AG04450 (cell line): ENCODE data around the gene PARD3. TPM values are rescaled to one million over a fixed set of nuclear protein-coding genes. Genes with fewer than 3 reads are reported as not detected.
"Not testable (repeated sequence)": the region's sequence is repeated elsewhere in the genome, so short reads cannot be mapped to it uniquely, and the experiment has no call there.

ENCODE experiments used
- CTCF ChIA-PET: fragments of 300-600, 350-600 bp; formaldehyde crosslinking; extraction: SDS; loops from one replicate; lab custom pipeline; 2022; ENCODE audit warnings: antibody characterized with exemption, inconsistent platforms; lab: Charles Lee
- POLR2A ChIA-PET: fragments of 350-600 bp; formaldehyde crosslinking; extraction: SDS; loops from one replicate; lab custom pipeline; 2021; ENCODE audit warnings: antibody characterized with exemption, inconsistent platforms; lab: Yijun Ruan, JAX
- DNase-seq: peaks from one replicate; pipeline ENCODE4 v3.0.0-alpha.2; 2011; ENCODE audit warnings: low read depth, low spot score
- H3K27ac ChIP-seq: one replicate; pipeline ENCODE4 v1.5.1; 2012; ENCODE audit warnings: low read depth, low read length, control low read depth
- H3K27me3 ChIP-seq: one replicate; pipeline ENCODE4 v1.6.0; 2012; ENCODE audit warnings: low read length; ENCODE audit not compliant: control insufficient read depth, insufficient read depth
- H3K4me3 ChIP-seq: 2 replicates; pipeline ENCODE4 v1.5.1; 2011; ENCODE audit warnings: mild to moderate bottlenecking, low read depth, low read length, control low read depth
- H3K9me3 ChIP-seq: 2 replicates; pipeline ENCODE4 v1.5.1; 2012; ENCODE audit warnings: low read length; ENCODE audit not compliant: control insufficient read depth, insufficient read depth
- polyA plus RNA-seq: library from polyadenylated mRNA; depleted of rRNA; stranded (reverse); fragments of >200 nt; gene quantifications from 2 replicates; pipeline ENCODE4 v1.2.3, GENCODE V29; 2011
- TF ChIP-seq, protein P1 (sequence below): IDR thresholded peaks from 2 replicates; pipeline ENCODE4 v1.5.1; 2011; ENCODE audit warnings: low read depth, low read length, control low read depth, inconsistent platforms

The PARD3 gene
- polyA plus RNA-seq, 1 experiment = 43.1 TPM

DNA sequence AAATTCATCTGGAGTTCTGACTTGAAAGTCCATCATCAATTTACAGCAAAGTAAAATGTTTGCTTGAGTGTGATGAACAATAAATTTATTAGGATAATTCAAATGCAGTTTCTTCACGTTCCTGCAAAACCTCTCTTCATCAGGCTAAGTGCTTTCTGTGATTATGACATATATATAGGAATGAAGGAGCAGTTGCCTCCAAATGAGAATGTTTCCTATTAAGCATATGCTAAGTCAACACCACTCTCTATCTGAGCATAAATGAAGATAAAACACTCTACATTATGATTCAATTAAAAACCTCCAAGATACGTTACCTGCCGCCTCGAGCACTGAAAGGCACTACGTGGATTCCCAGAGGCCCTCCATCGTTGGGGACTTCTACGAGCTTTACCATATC lies 416.1 kb downstream of the PARD3 start:
- TF ChIP-seq, protein P1, sequence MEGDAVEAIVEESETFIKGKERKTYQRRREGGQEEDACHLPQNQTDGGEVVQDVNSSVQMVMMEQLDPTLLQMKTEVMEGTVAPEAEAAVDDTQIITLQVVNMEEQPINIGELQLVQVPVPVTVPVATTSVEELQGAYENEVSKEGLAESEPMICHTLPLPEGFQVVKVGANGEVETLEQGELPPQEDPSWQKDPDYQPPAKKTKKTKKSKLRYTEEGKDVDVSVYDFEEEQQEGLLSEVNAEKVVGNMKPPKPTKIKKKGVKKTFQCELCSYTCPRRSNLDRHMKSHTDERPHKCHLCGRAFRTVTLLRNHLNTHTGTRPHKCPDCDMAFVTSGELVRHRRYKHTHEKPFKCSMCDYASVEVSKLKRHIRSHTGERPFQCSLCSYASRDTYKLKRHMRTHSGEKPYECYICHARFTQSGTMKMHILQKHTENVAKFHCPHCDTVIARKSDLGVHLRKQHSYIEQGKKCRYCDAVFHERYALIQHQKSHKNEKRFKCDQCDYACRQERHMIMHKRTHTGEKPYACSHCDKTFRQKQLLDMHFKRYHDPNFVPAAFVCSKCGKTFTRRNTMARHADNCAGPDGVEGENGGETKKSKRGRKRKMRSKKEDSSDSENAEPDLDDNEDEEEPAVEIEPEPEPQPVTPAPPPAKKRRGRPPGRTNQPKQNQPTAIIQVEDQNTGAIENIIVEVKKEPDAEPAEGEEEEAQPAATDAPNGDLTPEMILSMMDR = no peak
- ChIA-PET POLR2A (no interaction called here), CTCF (no interaction called here)
- no peaks in the 10 kb centered on the region for H3K9me3 ChIP-seq
- no peak overlapping the region for H3K27ac ChIP-seq
- no peak overlapping the region for H3K4me3 ChIP-seq
- H3K27me3 ChIP-seq = no peaks in the 10 kb centered on the region
- DNase-seq = no peak

DNA sequence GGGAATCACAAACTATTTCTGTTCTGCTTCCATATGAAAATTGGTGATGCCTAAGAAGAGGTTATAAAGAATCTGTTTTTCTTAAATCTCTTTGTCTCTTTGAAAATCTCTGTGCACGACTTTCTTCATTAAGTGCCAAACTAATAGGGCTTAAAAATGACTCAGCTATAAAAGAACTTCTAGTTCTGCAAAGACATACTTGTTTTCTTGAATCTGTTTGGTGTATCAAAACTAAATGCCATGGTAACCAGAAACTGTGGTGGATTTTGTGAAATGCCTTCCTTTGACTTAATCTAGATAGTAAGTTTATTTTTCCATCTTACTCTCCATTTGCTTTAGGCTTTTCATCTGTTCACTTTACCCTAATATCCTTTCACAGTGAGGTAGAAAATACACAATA lies 417.8 kb downstream of the PARD3 start:
- H3K27me3 ChIP-seq = no peaks in the 10 kb centered on the region
- no peak overlapping the region for H3K27ac ChIP-seq
- TF ChIP-seq, protein P1 = no peak

DNA sequence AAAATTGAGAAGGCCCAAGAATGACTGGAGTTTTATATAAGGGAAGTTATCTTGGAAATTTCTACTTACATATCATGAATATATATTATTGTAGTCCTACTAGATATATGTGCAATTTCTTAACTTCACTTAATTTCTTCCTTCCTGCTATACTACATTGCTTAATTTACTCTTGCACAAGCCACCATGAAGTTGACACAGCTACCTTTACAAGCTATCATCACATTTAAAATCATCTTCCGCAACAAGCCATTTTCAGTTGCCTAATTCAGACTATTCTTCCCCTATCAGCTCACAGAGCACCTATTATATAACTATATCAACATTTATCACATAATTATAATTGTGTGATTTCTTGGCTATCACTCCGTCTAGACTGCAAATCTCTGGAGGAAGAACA lies 418.4 kb downstream of the PARD3 start:
- Histone ChIP-seq H3K27me3 (no peaks in the 10 kb centered on the region), H3K9me3 (no peaks in the 10 kb centered on the region), H3K4me3 (no peak overlapping the region), H3K27ac (no peak overlapping the region)
- TF ChIP-seq, protein P1 = no peak
- ChIA-PET CTCF (no interaction called here), POLR2A (no interaction called here)
- DNase-seq = no peak

More for the DNA sequence above, 417.8 kb downstream of the PARD3 start:
- Histone ChIP-seq H3K4me3 (no peak overlapping the region), H3K9me3 (no peaks in the 10 kb centered on the region)
- POLR2A ChIA-PET = no interaction called here
- CTCF ChIA-PET = interaction anchor here (0.7 kb wide), 1 partner anchor 68 kb away, joined by 3 read pairs; no protein-coding TSS in a partner anchor
- DNase-seq = no peak

DNA sequence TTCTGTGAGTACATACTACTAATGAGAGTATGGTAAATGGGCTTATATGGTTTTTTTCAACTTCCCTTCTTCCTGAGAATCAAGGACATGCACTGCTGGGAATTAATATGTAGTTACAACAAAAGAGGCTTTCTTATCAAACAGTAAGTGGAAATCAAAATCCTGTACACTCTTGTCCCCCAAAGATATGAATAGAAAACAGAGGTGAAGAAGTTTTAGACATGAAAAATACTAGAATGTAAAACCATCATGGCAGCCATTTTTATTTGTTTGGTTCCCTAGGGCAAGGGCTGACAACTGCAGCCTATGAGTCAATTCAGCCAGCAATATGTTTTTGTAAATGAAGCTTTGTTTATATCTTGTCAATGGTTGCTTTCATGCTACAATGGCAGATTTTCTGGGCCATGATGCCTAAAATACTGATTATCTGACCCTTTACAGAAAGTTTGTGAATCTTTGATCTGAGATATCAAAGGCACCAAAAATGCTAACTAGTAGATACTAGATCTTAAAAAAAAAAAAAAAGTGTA lies 422.4 kb downstream of the PARD3 start:
- CTCF ChIA-PET = interaction anchor here (0.6 kb wide), 1 partner anchor 451 kb away, joined by 3 read pairs; no protein-coding TSS in a partner anchor
- TF ChIP-seq, protein P1 = no peak
- no peak overlapping the region for H3K27ac ChIP-seq
- no peak overlapping the region for H3K4me3 ChIP-seq
- H3K9me3 ChIP-seq = no peaks in the 10 kb centered on the region
- POLR2A ChIA-PET = no interaction called here
- no peak for DNase-seq
- no peaks in the 10 kb centered on the region for H3K27me3 ChIP-seq

DNA sequence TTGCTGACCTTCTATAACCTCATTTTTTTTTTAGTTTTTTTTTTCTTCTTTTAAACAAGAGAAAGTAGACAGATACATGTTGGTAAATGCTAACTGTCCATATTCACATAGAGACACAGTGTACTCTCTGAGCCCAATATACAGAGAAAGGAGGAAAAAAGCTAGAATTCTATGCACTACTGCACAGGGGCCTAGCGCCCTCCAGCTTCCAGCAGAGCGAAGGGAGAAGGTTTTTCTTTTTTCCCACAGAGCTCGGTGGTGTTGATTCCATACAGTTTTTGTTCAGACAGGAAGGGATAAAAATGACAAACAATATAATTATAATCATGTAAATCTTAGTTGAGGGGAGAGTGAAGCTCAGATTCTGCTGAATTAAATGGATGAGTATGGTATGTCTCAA lies 423.9 kb downstream of the PARD3 start:
- ChIA-PET CTCF (interaction anchor here (0.7 to 1.2 kb wide), 2 partner anchors 44 to 247 kb away, joined by 3 read pairs; no protein-coding TSS in a partner anchor), POLR2A (interaction anchor here (0.6 kb wide), 1 partner anchor 349 kb away, joined by 3 read pairs; no protein-coding TSS in a partner anchor)
- TF ChIP-seq, protein P1 = peak; percentile 38
- H3K27ac ChIP-seq, H3K9me3 ChIP-seq, H3K27me3 ChIP-seq, DNase-seq, H3K4me3 ChIP-seq: not testable (repeated sequence)
